H1 (cell line): ENCODE data around the gene PANX1. TPM values are rescaled to one million over a fixed set of nuclear protein-coding genes. Genes with fewer than 3 reads are reported as not detected.

ENCODE experiments used
- CTCF ChIA-PET: fragments of 300-600 bp; sonication (Branson Sonifier 250); formaldehyde crosslinking; loops from one replicate; lab custom pipeline; 2021; ENCODE audit not compliant: partially characterized antibody; lab: Charles Lee
- POLR2A ChIA-PET: fragments of 300-600 bp; sonication (Branson Sonifier 250); formaldehyde crosslinking; loops from one replicate; lab custom pipeline; 2021; ENCODE audit warnings: inconsistent platforms; ENCODE audit not compliant: partially characterized antibody; lab: Charles Lee
- DNase-seq, 2 experiments: peaks; one replicate each; pipeline versions ENCODE4 v3.0.0 to v3.0.0-alpha.2; 2010 to 2022; ENCODE audit warnings: low spot score in 2 of 2, low read depth in 1 of 2, mixed read lengths in 1 of 2
- FAIRE-seq: peaks from 2 replicates; lab custom pipeline; 2011; peaks lifted over from hg19 to GRCh38; lab: Jason Lieb, UNC
- H2AFZ ChIP-seq: 2 replicates; pipeline ENCODE4 v1.8.1; 2012; ENCODE audit warnings: low read length, inconsistent platforms
- H2AK5ac ChIP-seq: 2 replicates; pipeline ENCODE4 v1.6.1; 2013; ENCODE audit warnings: low read depth, low read length
- H2BK120ac ChIP-seq: replicated peaks from 2 replicates; pipeline ENCODE3; 2013; ENCODE audit warnings: low read depth, low read length, inconsistent platforms
- H2BK12ac ChIP-seq: 2 replicates; pipeline ENCODE4 v1.6.1; 2013; ENCODE audit warnings: low read depth, low read length
- H2BK15ac ChIP-seq: 2 replicates; pipeline ENCODE4 v1.6.1; 2013; ENCODE audit warnings: low read length
- H2BK20ac ChIP-seq: 2 replicates; pipeline ENCODE4 v1.6.1; 2013; ENCODE audit warnings: low read length
- H2BK5ac ChIP-seq: 2 replicates; pipeline ENCODE4 v1.6.1; 2013; ENCODE audit warnings: low read depth, low read length
- H3K14ac ChIP-seq: 2 replicates; pipeline ENCODE4 v1.6.1; 2013; ENCODE audit warnings: inconsistent platforms; ENCODE audit not compliant: insufficient read length
- H3K18ac ChIP-seq: 2 replicates; pipeline ENCODE4 v1.6.1; 2013; ENCODE audit warnings: low read length; ENCODE audit errors: extremely low read depth
- H3K23ac ChIP-seq: 2 replicates; pipeline ENCODE4 v1.6.1; 2013; ENCODE audit warnings: inconsistent platforms; ENCODE audit not compliant: insufficient read length
- H3K23me2 ChIP-seq: 2 replicates; pipeline ENCODE4 v1.6.1; 2013; ENCODE audit warnings: low read depth, low read length
- H3K27ac ChIP-seq: 2 replicates; pipeline ENCODE4 v1.6.1; 2011; ENCODE audit warnings: low read depth, low read length, inconsistent platforms
- H3K27me3 ChIP-seq, 4 experiments: replicated peaks in 1 of 4; 1 replicate in 1 of 4; 2 replicates in 3 of 4; pipeline versions ENCODE4 v1.6.1 to v1.8.1; 2011 to 2013; ENCODE audit warnings: low read length in 3 of 4, mild to moderate bottlenecking in 3 of 4, inconsistent platforms in 2 of 4, mixed read lengths in 2 of 4, moderate library complexity in 1 of 4; ENCODE audit not compliant: control insufficient read depth in 3 of 4, insufficient read depth in 3 of 4; ENCODE audit errors: extremely low read depth in 1 of 4
- H3K36me3 ChIP-seq, 4 experiments: 2 replicates each; pipeline versions ENCODE4 v1.6.1 to v1.8.1; 2011 to 2013; ENCODE audit warnings: mild to moderate bottlenecking in 4 of 4, low read length in 3 of 4, moderate library complexity in 2 of 4, control low read depth in 1 of 4, inconsistent platforms in 1 of 4; ENCODE audit not compliant: insufficient read depth in 4 of 4, control insufficient read depth in 2 of 4
- H3K4ac ChIP-seq: replicated peaks from 2 replicates; pipeline ENCODE3; 2013; ENCODE audit warnings: low read length, low read depth, mixed read lengths, inconsistent platforms; ENCODE audit not compliant: insufficient read length
- H3K4me1 ChIP-seq, 4 experiments: replicated peaks in 1 of 4; 1 replicate in 1 of 4; 2 replicates in 3 of 4; pipeline versions ENCODE4 v1.6.1 to v1.8.1; 2011 to 2013; ENCODE audit warnings: low read length in 3 of 4, inconsistent platforms in 2 of 4, mixed read lengths in 1 of 4; ENCODE audit not compliant: insufficient read depth in 4 of 4, control insufficient read depth in 3 of 4
- H3K4me2 ChIP-seq, 2 experiments: 2 replicates each; pipeline versions ENCODE4 v1.6.1 to v1.8.1; 2011 to 2013; ENCODE audit warnings: low read depth in 2 of 2, low read length in 2 of 2, control low read depth in 1 of 2, inconsistent platforms in 1 of 2, mild to moderate bottlenecking in 1 of 2; ENCODE audit not compliant: insufficient read depth in 1 of 2
- H3K4me3 ChIP-seq, 4 experiments: fragments of 200-600, 300-600 bp in 1 of 4; sonication (generic), shearing (Covaris generic), sonication (Bioruptor Twin) in 1 of 4; 2 replicates each; pipeline versions ENCODE4 v1.5.1 to v1.8.1; 2011 to 2016; ENCODE audit warnings: low read length in 4 of 4, low read depth in 3 of 4, control low read depth in 2 of 4, inconsistent platforms in 2 of 4, mild to moderate bottlenecking in 2 of 4, mixed read lengths in 1 of 4, moderate library complexity in 1 of 4; ENCODE audit not compliant: insufficient read depth in 2 of 4; ENCODE audit errors: extremely low read depth in 1 of 4
- H3K56ac ChIP-seq: replicated peaks from 2 replicates; pipeline ENCODE3; 2013; ENCODE audit warnings: low read depth, mild to moderate bottlenecking, mixed read lengths, low read length, inconsistent platforms; ENCODE audit not compliant: insufficient read length
- H3K79me1 ChIP-seq: 2 replicates; pipeline ENCODE4 v1.6.1; 2013; ENCODE audit warnings: low read depth, low read length, control low read depth
- H3K79me2 ChIP-seq, 2 experiments: 2 replicates each; pipeline versions ENCODE4 v1.6.1 to v1.8.1; 2012 to 2013; ENCODE audit warnings: low read length in 2 of 2, mild to moderate bottlenecking in 2 of 2, inconsistent platforms in 1 of 2; ENCODE audit not compliant: insufficient read depth in 2 of 2, control insufficient read depth in 1 of 2
- H3K9ac ChIP-seq, 4 experiments: replicated peaks in 1 of 4; 1 replicate in 1 of 4; 2 replicates in 3 of 4; pipeline versions ENCODE4 v1.6.1 to v1.8.1; 2011 to 2013; ENCODE audit warnings: low read depth in 3 of 4, low read length in 3 of 4, control low read depth in 2 of 4, mild to moderate bottlenecking in 2 of 4, moderate library complexity in 2 of 4, inconsistent platforms in 1 of 4; ENCODE audit errors: extremely low read depth in 1 of 4
- H3K9me3 ChIP-seq, 2 experiments: 2 replicates each; pipeline versions ENCODE4 v1.6.1 to v1.8.1; 2012 to 2013; ENCODE audit warnings: mild to moderate bottlenecking in 2 of 2, moderate library complexity in 2 of 2, control low read depth in 1 of 2, inconsistent platforms in 1 of 2, low read depth in 1 of 2, low read length in 1 of 2, mixed read lengths in 1 of 2; ENCODE audit not compliant: insufficient read depth in 2 of 2
- H4K20me1 ChIP-seq, 2 experiments: replicated peaks in 1 of 2; 2 replicates each; pipeline versions ENCODE3 to v1.8.1; 2011 to 2013; ENCODE audit warnings: inconsistent platforms in 2 of 2, low read length in 2 of 2, mild to moderate bottlenecking in 1 of 2; ENCODE audit not compliant: insufficient read depth in 2 of 2, control insufficient read depth in 1 of 2
- H4K5ac ChIP-seq: 2 replicates; pipeline ENCODE4 v1.6.1; 2013; ENCODE audit warnings: low read length, low read depth, mixed read lengths, inconsistent platforms; ENCODE audit not compliant: insufficient read length
- H4K8ac ChIP-seq: 2 replicates; pipeline ENCODE4 v1.8.0; 2013; ENCODE audit warnings: mild to moderate bottlenecking, moderate library complexity, low read length, inconsistent platforms; ENCODE audit not compliant: insufficient read depth; ENCODE audit errors: extremely low read depth
- H4K91ac ChIP-seq: replicated peaks from 2 replicates; pipeline ENCODE3; 2013; ENCODE audit warnings: low read length, mixed read lengths, inconsistent platforms; ENCODE audit not compliant: insufficient read length
- CEBPB ChIP-seq: IDR thresholded peaks from 2 replicates; pipeline ENCODE4 v1.6.1; 2012; ENCODE audit warnings: low read depth, low read length
- CREB1 ChIP-seq: IDR thresholded peaks from 2 replicates; pipeline ENCODE4 v1.6.1; 2012; ENCODE audit warnings: inconsistent platforms
- EZH2 ChIP-seq: fragments of 200-600 bp; sonication (generic); IDR thresholded peaks from 2 replicates; pipeline ENCODE4 v1.7.1; 2012; ENCODE audit warnings: low read depth, mild to moderate bottlenecking, moderate library complexity, low read length, inconsistent platforms; ENCODE audit not compliant: severe bottlenecking
- HDAC2 ChIP-seq, 2 experiments: fragments of 300-600 bp in 1 of 2; sonication (generic) in 1 of 2; IDR thresholded peaks; 2 replicates each; pipeline ENCODE4 v1.6.1; 2011 to 2012; ENCODE audit warnings: low read depth in 2 of 2, low read length in 2 of 2, mild to moderate bottlenecking in 2 of 2, moderate library complexity in 2 of 2, borderline replicate concordance in 1 of 2, inconsistent platforms in 1 of 2
- NANOG ChIP-seq: IDR thresholded peaks from 2 replicates; pipeline ENCODE4 v1.6.1; 2011; ENCODE audit warnings: low read length, low read depth, mild to moderate bottlenecking, inconsistent platforms; ENCODE audit not compliant: insufficient read depth, poor library complexity, severe bottlenecking
- POLR2A ChIP-seq, 2 experiments: IDR thresholded peaks; 1 replicate in 1 of 2; 2 replicates in 1 of 2; pipeline ENCODE4 v1.6.1; 2011; ENCODE audit warnings: low read depth in 2 of 2, low read length in 2 of 2, mild to moderate bottlenecking in 2 of 2; ENCODE audit errors: control extremely low read depth in 1 of 2
- RAD21 ChIP-seq, 2 experiments: IDR thresholded peaks in 1 of 2; conservative IDR thresholded peaks in 1 of 2; 2 replicates each; pipeline ENCODE4 v1.6.1; 2011; ENCODE audit warnings: low read depth in 2 of 2, low read length in 2 of 2, improper control_type of control experiment in 1 of 2, inconsistent platforms in 1 of 2, mild to moderate bottlenecking in 1 of 2, moderate library complexity in 1 of 2
- RBBP5 ChIP-seq: IDR thresholded peaks from 2 replicates; pipeline ENCODE4 v1.7.1; 2012; ENCODE audit warnings: low read depth, mild to moderate bottlenecking, inconsistent platforms, low read length, moderate library complexity, borderline replicate concordance
- RFX5 ChIP-seq: IDR thresholded peaks from 2 replicates; pipeline ENCODE4 v1.6.1; 2011; ENCODE audit warnings: low read depth, low read length, improper control_type of control experiment, borderline replicate concordance
- SP2 ChIP-seq: IDR thresholded peaks from 2 replicates; pipeline ENCODE4 v1.6.1; 2012; ENCODE audit warnings: mild to moderate bottlenecking, low read length, inconsistent platforms
- SUZ12 ChIP-seq: fragments of 200-600 bp; sonication (generic); IDR thresholded peaks from 2 replicates; pipeline ENCODE4 v1.6.1; 2012; ENCODE audit warnings: mild to moderate bottlenecking, inconsistent platforms, low read length, moderate library complexity, mixed read lengths
- TBP ChIP-seq: IDR thresholded peaks from 2 replicates; pipeline ENCODE4 v1.6.1; 2011; ENCODE audit warnings: low read depth, low read length, improper control_type of control experiment
- USF2 ChIP-seq: IDR thresholded peaks from 2 replicates; pipeline ENCODE4 v1.6.1; 2011; ENCODE audit warnings: low read length, improper control_type of control experiment
- WGBS, 2 experiments: shearing (Covaris generic) in 1 of 2; methylation state at CpG; one replicate each; pipeline versions ENCODE4 v1.1.6 to v1.1.7; 2013 to 2015; ENCODE audit warnings: low lambda C conversion rate in 2 of 2, mixed read lengths in 2 of 2, inconsistent platforms in 1 of 2, low coverage in 1 of 2, missing lambda C conversion rate in 1 of 2; ENCODE audit not compliant: insufficient replicate concordance in 2 of 2, insufficient coverage in 1 of 2, insufficient read length in 1 of 2; ENCODE audit errors: extremely low coverage in 1 of 2, missing lambda C conversion rate in 1 of 2; 5-methylcytosine and 5-hydroxymethylcytosine counted together
- polyA plus RNA-seq, 7 experiments: library from polyadenylated mRNA; depleted of rRNA in 3 of 7; stranded (reverse) in 5 of 7; unstranded in 2 of 7; fragments of >200 nt in 5 of 7; fragments of 200-250 nt in 2 of 7; gene quantifications; 1 replicate in 5 of 7; 2 replicates in 1 of 7; 4 replicates in 1 of 7; pipeline versions ENCODE4 v1.2.1 to v1.2.3, GENCODE V29; 2011 to 2013; ENCODE audit warnings: missing spikeins in 2 of 7, mixed read lengths in 2 of 7
- total RNA-seq: library from RNA; stranded (reverse); fragmentation: NEBNext Ultra II Directional; extraction: Animal tissue kit (Norgen Biotek cat#: 25700); gene quantifications from 2 replicates; pipeline ENCODE4 v1.2.1, GENCODE V29; 2021

Gene PANX1
- total and polyA plus RNA-seq, 2 of the 8 experiments (the other 6 are each of a cell fraction or from before 2014, with no cell fraction given): 15.9 to 35.2 TPM

- Histone ChIP-seq H2BK5ac (no peak overlapping the region), H2BK15ac (no peak overlapping the region), H2BK120ac (no peak overlapping the region), H3K14ac (no peak overlapping the region), H4K8ac (no peak overlapping the region), H4K91ac (no peak overlapping the region), H3K4me2 (no peak overlapping the region), H3K27me3 (no peaks in the 10 kb centered on the region), H3K79me1 (no peaks in the 10 kb centered on the region), H4K20me1 (no peaks in the 10 kb centered on the region), H2AFZ (no peak overlapping the region), H3K4me1 (peaks cover 0 to 7% (median 1%) of the 10 kb centered on the region in 4 experiments; a peak in 2 of 7 replicates), H3K56ac (no peak overlapping the region), H3K27ac (no peak overlapping the region), H2BK12ac (no peak overlapping the region), H3K23ac (no peak overlapping the region), H4K5ac (no peak overlapping the region), H3K9me3 (no peaks in the 10 kb centered on the region), H2AK5ac (no peak overlapping the region), H3K4ac (no peak overlapping the region), H3K9ac (no peak overlapping the region), H3K79me2 (no peaks in the 10 kb centered on the region), H3K23me2 (no peaks in the 10 kb centered on the region), H3K18ac (no peak overlapping the region), H3K4me3 (no peak overlapping the region), H2BK20ac (no peak overlapping the region), H3K36me3 (no peaks in the 10 kb centered on the region)
- ChIA-PET CTCF (interaction anchor here (1.1 to 5.0 kb wide), 2 partner anchors 10 to 13 kb away, joined by 4 to 30 read pairs; no protein-coding TSS in a partner anchor), POLR2A (no interaction called here)
- 92% methylated on average over 4 of the region's 4 CpGs; no CpG with 5 or more reads in 1 of the 2 experiments for WGBS, 2 experiments
- no peak for FAIRE-seq
- no peak for DNase-seq
- TF ChIP-seq SP2: no peak
- no peak for TF ChIP-seq RFX5
- no peak for TF ChIP-seq HDAC2 (IDR thresholded peaks at IDR 0.05; ENCODE audit: borderline replicate concordance in 1 of 2, low read depth in 2 of 2, low read length in 2 of 2)
- TF ChIP-seq RAD21 (IDR thresholded peaks at IDR 0.05 in 1 of 2, conservative IDR thresholded peaks at IDR 0.05 in 1 of 2; ENCODE audit: low read depth in 2 of 2, low read length in 2 of 2): no peak
- TF ChIP-seq TBP: no peak
- TF ChIP-seq NANOG: no peak
- no peak for TF ChIP-seq CREB1
- no peak for TF ChIP-seq CEBPB
- no peak for TF ChIP-seq EZH2
- TF ChIP-seq POLR2A (IDR thresholded peaks at IDR 0.05; ENCODE audit: control extremely low read depth in 1 of 2, low read depth in 2 of 2, low read length in 2 of 2): no peak
- no peak for TF ChIP-seq USF2
- no peak for TF ChIP-seq SUZ12
- no peak for TF ChIP-seq RBBP5
Measured at GRCh38 chr11:94196363-94196762, 67.7 kb downstream of the PANX1 start.
